HEK293 (cell line): Measurements from ENCODE around the gene TGFB3.

Experiments used
- CTCF ChIA-PET: fragments of 350-600 bp; formaldehyde crosslinking; extraction: SDS; loops from one replicate; lab custom pipeline; 2021; ENCODE audit warnings: antibody characterized with exemption; lab: Yijun Ruan, JAX
- POLR2A ChIA-PET: fragments of 300-600 bp; formaldehyde crosslinking; extraction: SDS; loops from one replicate; lab custom pipeline; 2020; ENCODE audit warnings: antibody characterized with exemption, inconsistent platforms; lab: Yijun Ruan, JAX
- H3K27ac ChIP-seq: fragments of 200-500 bp; sonication (Bioruptor generic); 2 replicates; pipeline ENCODE4 v1.5.1; 2014; ENCODE audit warnings: low read depth, low read length, control low read depth, inconsistent platforms; ENCODE audit errors: extremely low read depth
- H3K36me3 ChIP-seq, 2 experiments: fragments of 200-500 bp in 1 of 2; sonication (Bioruptor generic) in 1 of 2; 1 replicate in 1 of 2; 2 replicates in 1 of 2; pipeline ENCODE4 v1.5.1; 2014 to 2017; ENCODE audit warnings: inconsistent platforms in 2 of 2, low read length in 2 of 2; ENCODE audit not compliant: control insufficient read depth in 2 of 2, insufficient read depth in 1 of 2
- H3K4me1 ChIP-seq: fragments of 200-500 bp; sonication (Bioruptor generic); 2 replicates; pipeline ENCODE4 v1.5.1; 2014; ENCODE audit warnings: mild to moderate bottlenecking, low read length, inconsistent platforms; ENCODE audit not compliant: control insufficient read depth, insufficient read depth
- H3K4me3 ChIP-seq: 2 replicates; pipeline ENCODE4 v1.5.1; 2011; ENCODE audit warnings: low read depth, mild to moderate bottlenecking, control low read depth, low read length, moderate library complexity
- H3K9me3 ChIP-seq: fragments of 200-500 bp; sonication (Bioruptor generic); 2 replicates; pipeline ENCODE4 v1.5.1; 2014; ENCODE audit warnings: low read depth, low read length, inconsistent platforms; ENCODE audit not compliant: control insufficient read depth, insufficient read depth
- FEZF1 ChIP-seq: fragments of 450-650 bp; formaldehyde crosslinking; IDR thresholded peaks from 2 replicates; pipeline ENCODE4 v1.5.1; 2016; ENCODE audit warnings: missing biosample characterization, missing genetic modification characterization
- GFI1B ChIP-seq: fragments of 450-650 bp; formaldehyde crosslinking; IDR thresholded peaks from 2 replicates; pipeline ENCODE4 v1.5.1; 2016; ENCODE audit warnings: missing biosample characterization, missing genetic modification characterization
- IKZF3 ChIP-seq: fragments of 450-650 bp; IDR thresholded peaks from 2 replicates; pipeline ENCODE4 v1.5.0; 2018; ENCODE audit warnings: missing biosample characterization, mild to moderate bottlenecking, missing genetic modification characterization, moderate library complexity
- SP3 ChIP-seq: fragments of 450-650 bp; formaldehyde crosslinking; IDR thresholded peaks from 2 replicates; pipeline ENCODE4 v1.5.1; 2016; ENCODE audit warnings: missing biosample characterization, missing genetic modification characterization
- TCF7L2 ChIP-seq: IDR thresholded peaks from 2 replicates; pipeline ENCODE4 v1.6.1; 2011; ENCODE audit warnings: low read depth, mild to moderate bottlenecking, inconsistent platforms, low read length, moderate library complexity, borderline replicate concordance
- ZBTB20 ChIP-seq: fragments of 450-650 bp; formaldehyde crosslinking; IDR thresholded peaks from 2 replicates; pipeline ENCODE4 v1.5.1; 2016; ENCODE audit warnings: missing biosample characterization, missing genetic modification characterization
- ZEB2 ChIP-seq: fragments of 450-650 bp; formaldehyde crosslinking; IDR thresholded peaks from 2 replicates; pipeline ENCODE4 v1.5.1; 2016; ENCODE audit warnings: missing biosample characterization, missing genetic modification characterization
- ZNF121 ChIP-seq: fragments of 450-650 bp; formaldehyde crosslinking; IDR thresholded peaks from 2 replicates; pipeline ENCODE4 v1.5.1; 2016; ENCODE audit warnings: missing biosample characterization, missing genetic modification characterization
- ZNF214 ChIP-seq: fragments of 450-650 bp; formaldehyde crosslinking; IDR thresholded peaks from 2 replicates; pipeline ENCODE4 v1.5.1; 2017; ENCODE audit warnings: missing biosample characterization, mild to moderate bottlenecking, missing genetic modification characterization, borderline replicate concordance
- ZNF274 ChIP-seq, 2 experiments: fragments of 200-500 bp in 1 of 2; fragments of 450-650 bp in 1 of 2; sonication (Bioruptor generic) in 1 of 2; formaldehyde crosslinking in 1 of 2; IDR thresholded peaks; 2 replicates each; pipeline versions ENCODE4 v1.5.1 to v1.6.1; 2014 to 2016; ENCODE audit warnings: borderline replicate concordance in 1 of 2, inconsistent platforms in 1 of 2, low read length in 1 of 2, missing biosample characterization in 1 of 2, missing genetic modification characterization in 1 of 2
- ZNF391 ChIP-seq: fragments of 450-650 bp; formaldehyde crosslinking; IDR thresholded peaks from 2 replicates; pipeline ENCODE4 v1.5.1; 2016; ENCODE audit warnings: low read depth, missing biosample characterization, missing genetic modification characterization, borderline replicate concordance
- ZNF555 ChIP-seq: fragments of 450-650 bp; formaldehyde crosslinking; conservative IDR thresholded peaks from 2 replicates; pipeline ENCODE4 v1.5.1; 2017; ENCODE audit warnings: missing biosample characterization, mild to moderate bottlenecking, missing genetic modification characterization, inconsistent platforms
- ZNF621 ChIP-seq: fragments of 450-650 bp; formaldehyde crosslinking; IDR thresholded peaks from 2 replicates; pipeline ENCODE4 v1.5.1; 2017; ENCODE audit warnings: missing biosample characterization, missing genetic modification characterization
- ZNF768 ChIP-seq: fragments of 450-650 bp; formaldehyde crosslinking; IDR thresholded peaks from 2 replicates; pipeline ENCODE4 v1.5.1; 2018; ENCODE audit warnings: missing biosample characterization, mild to moderate bottlenecking, missing genetic modification characterization
- ZNF785 ChIP-seq: fragments of 450-650 bp; formaldehyde crosslinking; IDR thresholded peaks from 2 replicates; pipeline ENCODE4 v1.5.1; 2016; ENCODE audit warnings: missing biosample characterization, missing genetic modification characterization
- TF ChIP-seq, protein P1 (sequence below): fragments of 450-650 bp; formaldehyde crosslinking; IDR thresholded peaks from 2 replicates; pipeline ENCODE4 v1.5.1; 2016; ENCODE audit warnings: missing biosample characterization, missing genetic modification characterization
- TF ChIP-seq, protein P2 (sequence below): fragments of 450-650 bp; formaldehyde crosslinking; IDR thresholded peaks from 2 replicates; pipeline ENCODE4 v1.5.1; 2017; ENCODE audit warnings: missing biosample characterization, missing genetic modification characterization
- TF ChIP-seq, protein P3 (sequence below): fragments of 450-650 bp; IDR thresholded peaks from 2 replicates; pipeline ENCODE4 v1.5.1; 2018; ENCODE audit warnings: missing biosample characterization, mild to moderate bottlenecking, missing genetic modification characterization
- TF ChIP-seq, protein P4 (sequence below): fragments of 450-650 bp; formaldehyde crosslinking; IDR thresholded peaks from 2 replicates; pipeline ENCODE4 v1.5.1; 2017; ENCODE audit warnings: missing biosample characterization, missing genetic modification characterization
- TF ChIP-seq, protein P5 (sequence below): fragments of 450-650 bp; formaldehyde crosslinking; IDR thresholded peaks from 2 replicates; pipeline ENCODE4 v1.5.1; 2016; ENCODE audit warnings: missing biosample characterization, missing genetic modification characterization

Gene TGFB3

DNA sequence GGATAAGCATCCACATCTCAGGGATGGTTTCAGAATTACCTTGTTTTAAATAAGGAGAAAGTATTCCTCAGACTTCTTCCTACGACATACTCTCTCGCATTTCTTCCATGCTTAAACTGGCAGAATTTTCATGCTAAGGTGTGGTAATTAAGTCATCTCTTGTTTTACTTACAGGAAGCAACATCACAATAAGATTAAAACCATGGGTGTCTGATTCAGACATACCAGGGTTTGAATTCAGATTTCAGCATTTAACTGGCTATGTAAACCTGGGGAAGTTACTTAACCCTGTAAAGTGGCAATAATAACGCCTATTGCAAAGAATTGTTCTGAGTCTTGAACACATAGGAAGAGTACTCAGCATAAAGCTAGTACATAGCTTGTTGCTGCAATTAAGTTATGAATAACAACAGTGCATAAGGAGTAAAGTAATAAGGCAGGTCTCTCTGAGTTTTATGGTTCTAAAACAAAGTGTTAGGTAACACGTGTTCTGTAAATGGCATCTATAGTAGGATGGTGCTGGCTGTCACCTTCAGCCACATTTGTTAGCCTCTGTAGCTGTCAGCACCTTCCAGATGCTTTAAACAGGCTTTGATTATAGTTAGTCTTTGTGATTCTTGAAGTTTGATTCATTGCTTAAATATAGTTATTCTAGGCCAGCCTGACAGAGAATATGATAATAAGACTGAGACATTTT lies 42.6 kb upstream of the TGFB3 start:
- ChIA-PET CTCF (interaction anchor here (0.6 kb wide), 1 partner anchor 10 kb away, joined by 3 read pairs; no protein-coding TSS in a partner anchor), POLR2A (no interaction called here)
- H3K9me3 ChIP-seq = no peaks in the 10 kb centered on the region
- TF ChIP-seq ZNF121 (tag by site-specific recombination) (no peak), ZEB2 (tag by site-specific recombination) (no peak), GFI1B (tag by site-specific recombination) (no peak), ZNF785 (tag by site-specific recombination) (no peak), ZNF391 (tag by site-specific recombination) (no peak), ZNF214 (tag by site-specific recombination) (no peak), ZBTB20 (no peak), ZNF555 (tag by site-specific recombination) (no peak), ZNF274 (IDR thresholded peaks at IDR 0.05; ENCODE audit: low read length) (no peak), ZNF274 (tag by site-specific recombination; IDR thresholded peaks at IDR 0.05; ENCODE audit: borderline replicate concordance) (no peak), ZNF768 (tag by site-specific recombination) (no peak)
- TF ChIP-seq, protein P1, sequence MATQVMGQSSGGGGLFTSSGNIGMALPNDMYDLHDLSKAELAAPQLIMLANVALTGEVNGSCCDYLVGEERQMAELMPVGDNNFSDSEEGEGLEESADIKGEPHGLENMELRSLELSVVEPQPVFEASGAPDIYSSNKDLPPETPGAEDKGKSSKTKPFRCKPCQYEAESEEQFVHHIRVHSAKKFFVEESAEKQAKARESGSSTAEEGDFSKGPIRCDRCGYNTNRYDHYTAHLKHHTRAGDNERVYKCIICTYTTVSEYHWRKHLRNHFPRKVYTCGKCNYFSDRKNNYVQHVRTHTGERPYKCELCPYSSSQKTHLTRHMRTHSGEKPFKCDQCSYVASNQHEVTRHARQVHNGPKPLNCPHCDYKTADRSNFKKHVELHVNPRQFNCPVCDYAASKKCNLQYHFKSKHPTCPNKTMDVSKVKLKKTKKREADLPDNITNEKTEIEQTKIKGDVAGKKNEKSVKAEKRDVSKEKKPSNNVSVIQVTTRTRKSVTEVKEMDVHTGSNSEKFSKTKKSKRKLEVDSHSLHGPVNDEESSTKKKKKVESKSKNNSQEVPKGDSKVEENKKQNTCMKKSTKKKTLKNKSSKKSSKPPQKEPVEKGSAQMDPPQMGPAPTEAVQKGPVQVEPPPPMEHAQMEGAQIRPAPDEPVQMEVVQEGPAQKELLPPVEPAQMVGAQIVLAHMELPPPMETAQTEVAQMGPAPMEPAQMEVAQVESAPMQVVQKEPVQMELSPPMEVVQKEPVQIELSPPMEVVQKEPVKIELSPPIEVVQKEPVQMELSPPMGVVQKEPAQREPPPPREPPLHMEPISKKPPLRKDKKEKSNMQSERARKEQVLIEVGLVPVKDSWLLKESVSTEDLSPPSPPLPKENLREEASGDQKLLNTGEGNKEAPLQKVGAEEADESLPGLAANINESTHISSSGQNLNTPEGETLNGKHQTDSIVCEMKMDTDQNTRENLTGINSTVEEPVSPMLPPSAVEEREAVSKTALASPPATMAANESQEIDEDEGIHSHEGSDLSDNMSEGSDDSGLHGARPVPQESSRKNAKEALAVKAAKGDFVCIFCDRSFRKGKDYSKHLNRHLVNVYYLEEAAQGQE = no peak
- no peak overlapping the region for H3K4me3 ChIP-seq
- H3K27ac ChIP-seq = no peak overlapping the region
- H3K4me1 ChIP-seq = no peaks in the 10 kb centered on the region
- H3K36me3 ChIP-seq = peaks cover 5 to 25% of the 10 kb centered on the region in 2 experiments

DNA sequence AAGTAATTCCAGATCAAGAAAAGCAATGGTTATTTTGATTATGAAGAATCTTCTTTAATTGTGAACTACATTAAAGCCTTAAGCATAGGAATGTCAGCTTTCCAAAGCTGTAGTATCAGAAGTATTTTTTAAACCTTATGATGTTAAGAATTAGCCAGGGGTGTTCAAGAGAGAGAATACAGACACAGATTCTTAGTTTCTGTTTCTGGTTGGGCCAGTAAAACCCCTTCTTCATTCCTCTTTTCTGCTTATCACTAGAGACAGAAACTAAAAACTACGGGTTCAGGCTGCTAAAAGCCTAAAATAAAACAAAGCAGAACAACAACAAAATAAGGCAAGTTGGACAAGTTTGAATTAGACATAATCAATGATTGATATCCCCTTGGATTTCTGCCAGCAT lies 42.0 kb upstream of the TGFB3 start:
- TF ChIP-seq IKZF3 = no peak
- TF ChIP-seq, protein P2, sequence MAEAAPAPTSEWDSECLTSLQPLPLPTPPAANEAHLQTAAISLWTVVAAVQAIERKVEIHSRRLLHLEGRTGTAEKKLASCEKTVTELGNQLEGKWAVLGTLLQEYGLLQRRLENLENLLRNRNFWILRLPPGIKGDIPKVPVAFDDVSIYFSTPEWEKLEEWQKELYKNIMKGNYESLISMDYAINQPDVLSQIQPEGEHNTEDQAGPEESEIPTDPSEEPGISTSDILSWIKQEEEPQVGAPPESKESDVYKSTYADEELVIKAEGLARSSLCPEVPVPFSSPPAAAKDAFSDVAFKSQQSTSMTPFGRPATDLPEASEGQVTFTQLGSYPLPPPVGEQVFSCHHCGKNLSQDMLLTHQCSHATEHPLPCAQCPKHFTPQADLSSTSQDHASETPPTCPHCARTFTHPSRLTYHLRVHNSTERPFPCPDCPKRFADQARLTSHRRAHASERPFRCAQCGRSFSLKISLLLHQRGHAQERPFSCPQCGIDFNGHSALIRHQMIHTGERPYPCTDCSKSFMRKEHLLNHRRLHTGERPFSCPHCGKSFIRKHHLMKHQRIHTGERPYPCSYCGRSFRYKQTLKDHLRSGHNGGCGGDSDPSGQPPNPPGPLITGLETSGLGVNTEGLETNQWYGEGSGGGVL = no peak
- H3K9me3 ChIP-seq = no peaks in the 10 kb centered on the region; the same call in 1 of the 2 replicates
- H3K4me3 ChIP-seq = no peak overlapping the region
- ChIA-PET CTCF (interaction anchor here (0.6 kb wide), 1 partner anchor 9 kb away, joined by 3 read pairs; no protein-coding TSS in a partner anchor), POLR2A (no interaction called here)
- peaks cover 10 to 25% of the 10 kb centered on the region in 2 experiments for H3K36me3 ChIP-seq
- no peak overlapping the region for H3K27ac ChIP-seq
- no peaks in the 10 kb centered on the region for H3K4me1 ChIP-seq

DNA sequence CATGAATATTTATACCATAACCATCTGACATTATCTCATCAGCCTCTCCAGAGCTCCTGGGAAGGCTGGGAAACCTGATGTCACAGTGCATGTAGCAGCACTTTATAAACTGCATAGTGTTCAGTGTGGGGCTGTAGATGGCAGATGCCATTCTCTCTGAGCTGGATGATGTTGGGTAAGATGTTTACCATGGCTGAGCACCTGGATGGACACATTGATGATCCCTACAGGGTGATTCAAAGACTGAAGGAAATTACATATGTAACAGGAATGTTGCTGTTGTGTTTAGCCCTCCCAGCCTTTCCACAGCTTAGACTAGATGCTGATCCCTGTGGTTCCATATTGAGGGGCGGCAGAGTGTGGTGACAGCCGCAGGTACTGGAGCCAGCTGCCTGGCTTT lies 41.2 kb upstream of the TGFB3 start:
- H3K27ac ChIP-seq = no peak overlapping the region
- TF ChIP-seq, protein P3, sequence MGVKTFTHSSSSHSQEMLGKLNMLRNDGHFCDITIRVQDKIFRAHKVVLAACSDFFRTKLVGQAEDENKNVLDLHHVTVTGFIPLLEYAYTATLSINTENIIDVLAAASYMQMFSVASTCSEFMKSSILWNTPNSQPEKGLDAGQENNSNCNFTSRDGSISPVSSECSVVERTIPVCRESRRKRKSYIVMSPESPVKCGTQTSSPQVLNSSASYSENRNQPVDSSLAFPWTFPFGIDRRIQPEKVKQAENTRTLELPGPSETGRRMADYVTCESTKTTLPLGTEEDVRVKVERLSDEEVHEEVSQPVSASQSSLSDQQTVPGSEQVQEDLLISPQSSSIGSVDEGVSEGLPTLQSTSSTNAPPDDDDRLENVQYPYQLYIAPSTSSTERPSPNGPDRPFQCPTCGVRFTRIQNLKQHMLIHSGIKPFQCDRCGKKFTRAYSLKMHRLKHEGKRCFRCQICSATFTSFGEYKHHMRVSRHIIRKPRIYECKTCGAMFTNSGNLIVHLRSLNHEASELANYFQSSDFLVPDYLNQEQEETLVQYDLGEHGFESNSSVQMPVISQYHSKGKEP = no peak
- TF ChIP-seq TCF7L2 (no peak), ZNF621 (tag by site-specific recombination) (no peak), SP3 (tag by site-specific recombination) (no peak), FEZF1 (no peak)
- TF ChIP-seq, protein P4, sequence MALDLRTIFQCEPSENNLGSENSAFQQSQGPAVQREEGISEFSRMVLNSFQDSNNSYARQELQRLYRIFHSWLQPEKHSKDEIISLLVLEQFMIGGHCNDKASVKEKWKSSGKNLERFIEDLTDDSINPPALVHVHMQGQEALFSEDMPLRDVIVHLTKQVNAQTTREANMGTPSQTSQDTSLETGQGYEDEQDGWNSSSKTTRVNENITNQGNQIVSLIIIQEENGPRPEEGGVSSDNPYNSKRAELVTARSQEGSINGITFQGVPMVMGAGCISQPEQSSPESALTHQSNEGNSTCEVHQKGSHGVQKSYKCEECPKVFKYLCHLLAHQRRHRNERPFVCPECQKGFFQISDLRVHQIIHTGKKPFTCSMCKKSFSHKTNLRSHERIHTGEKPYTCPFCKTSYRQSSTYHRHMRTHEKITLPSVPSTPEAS = no peak
- TF ChIP-seq, protein P5, sequence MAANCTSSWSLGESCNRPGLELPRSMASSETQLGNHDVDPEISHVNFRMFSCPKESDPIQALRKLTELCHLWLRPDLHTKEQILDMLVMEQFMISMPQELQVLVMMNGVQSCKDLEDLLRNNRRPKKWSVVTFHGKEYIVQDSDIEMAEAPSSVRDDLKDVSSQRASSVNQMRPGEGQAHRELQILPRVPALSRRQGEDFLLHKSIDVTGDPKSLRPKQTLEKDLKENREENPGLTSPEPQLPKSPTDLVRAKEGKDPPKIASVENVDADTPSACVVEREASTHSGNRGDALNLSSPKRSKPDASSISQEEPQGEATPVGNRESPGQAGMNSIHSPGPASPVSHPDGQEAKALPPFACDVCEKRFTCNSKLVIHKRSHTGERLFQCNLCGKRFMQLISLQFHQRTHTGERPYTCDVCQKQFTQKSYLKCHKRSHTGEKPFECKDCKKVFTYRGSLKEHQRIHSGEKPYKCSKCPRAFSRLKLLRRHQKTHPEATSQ (tag by site-specific recombination) = no peak
- TF ChIP-seq, all 188 proteins: peak for 0
- CTCF ChIA-PET = interaction anchor here (0.5 kb wide), 1 partner anchor 32 kb away, joined by 4 read pairs; no protein-coding TSS in a partner anchor
- H3K9me3 ChIP-seq = no peaks in the 10 kb centered on the region; the same call in 1 of the 2 replicates
- peaks cover 15 to 25% of the 10 kb centered on the region in 2 experiments for H3K36me3 ChIP-seq
- no peaks in the 10 kb centered on the region for H3K4me1 ChIP-seq
- no peak overlapping the region for H3K4me3 ChIP-seq
- POLR2A ChIA-PET = no interaction called here
